ENCODE data around the gene PRAMEF18.
"Not testable (repeated sequence)": the region's sequence is repeated elsewhere in the genome, so short reads cannot be mapped to it uniquely, and the experiment has no call there.

Gene PRAMEF18

DNA sequence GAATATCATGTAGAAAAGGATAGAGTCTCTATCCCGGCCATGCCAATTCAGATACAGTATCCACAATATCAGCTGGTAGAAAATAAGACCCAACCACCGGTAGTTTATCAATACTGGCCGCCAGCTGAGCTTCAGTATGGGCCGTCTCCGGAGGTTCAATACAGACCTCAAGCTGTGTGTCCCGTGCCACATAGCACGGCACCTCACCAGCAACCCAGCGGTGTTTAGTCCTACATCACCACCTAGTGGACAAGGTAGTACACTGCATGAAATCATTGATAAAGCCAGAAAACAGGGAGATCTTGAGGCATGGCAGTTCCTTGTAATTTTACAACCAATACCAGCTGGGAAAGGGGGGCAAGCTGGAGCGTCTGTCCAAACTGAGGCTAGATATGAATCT, 17.2 kb downstream of the PRAMEF18 start:
- not testable (repeated sequence) for H3K79me1 ChIP-seq (ENCODE audit: low read depth, low read length); H3K27me3 ChIP-seq (ENCODE audit: control insufficient read depth in 3 of 3, insufficient read depth in 3 of 3, low read depth in 1 of 3, low read length in 3 of 3); H3K18ac ChIP-seq (ENCODE audit: low read length); H3K9me3 ChIP-seq (replicated peaks in 1 of 2; ENCODE audit: control insufficient read depth in 2 of 2, insufficient read depth in 1 of 2, low read depth in 1 of 2, low read length in 2 of 2); H3K23ac ChIP-seq (ENCODE audit: low read depth, low read length, poor library complexity); H3K4me3 ChIP-seq (ENCODE audit: low read length in 2 of 2); H3K14ac ChIP-seq (ENCODE audit: low read length); H3K4me2 ChIP-seq (ENCODE audit: insufficient read depth, low read length, poor library complexity, severe bottlenecking); H4K91ac ChIP-seq (ENCODE audit: low read depth, low read length, poor library complexity); H2AK5ac ChIP-seq (ENCODE audit: low read depth, low read length); H3K4ac ChIP-seq (ENCODE audit: low read length); H2BK120ac ChIP-seq (ENCODE audit: low read depth, low read length); H3K4me1 ChIP-seq (ENCODE audit: control insufficient read depth in 2 of 2, insufficient read depth in 1 of 2, low read depth in 1 of 2, low read length in 2 of 2); H4K8ac ChIP-seq (ENCODE audit: low read depth, low read length); H2BK5ac ChIP-seq (ENCODE audit: low read length); H2BK15ac ChIP-seq (ENCODE audit: low read length); DNase-seq (ENCODE audit: low spot score); H3K27ac ChIP-seq (replicated peaks; ENCODE audit: low read length); H2BK12ac ChIP-seq (ENCODE audit: low read length); H3K36me3 ChIP-seq (replicated peaks in 1 of 2; ENCODE audit: control insufficient read depth in 2 of 2, insufficient read depth in 2 of 2, low read length in 2 of 2); H3K9ac ChIP-seq (ENCODE audit: low read depth, low read length, poor library complexity); H2AFZ ChIP-seq (ENCODE audit: low read length)
- WGBS, 2 donors (ENCODE audit: extremely low coverage in 2 of 2, insufficient read length in 2 of 2, insufficient replicate concordance in 1 of 2), result no CpG with 5 or more reads among the region's 9 CpGs

DNA sequence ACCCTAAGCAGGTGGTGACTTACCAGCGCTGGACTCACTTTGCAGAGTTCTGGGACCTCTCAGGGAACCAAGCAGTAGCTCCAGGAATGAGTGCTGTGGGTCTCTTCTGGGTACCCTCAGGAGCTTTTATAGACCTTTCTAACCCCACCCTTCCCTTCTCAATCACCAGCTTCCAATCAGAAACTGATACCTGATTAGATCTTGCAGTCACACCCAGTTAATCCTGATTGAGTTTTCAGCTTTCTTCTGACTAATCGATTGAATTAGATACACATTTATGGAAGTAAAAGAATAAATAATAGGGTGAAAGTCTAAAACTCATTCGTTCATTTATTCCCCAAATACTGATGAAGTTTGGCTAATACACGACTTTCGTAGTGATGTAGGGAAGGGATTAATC, 24.6 kb downstream of the PRAMEF18 start, which contains the start of gene PRAMEF13:
Gene PRAMEF13, minus strand, starts transcription at position 101 of the 400 bp plus-strand sequence. CDS start 1,820 bp downstream, outside the sequence.
- H3K79me1 ChIP-seq (ENCODE audit: low read depth, low read length); H2BK15ac ChIP-seq (ENCODE audit: low read length); H2BK5ac ChIP-seq (ENCODE audit: low read length); H3K4me1 ChIP-seq (ENCODE audit: control insufficient read depth in 2 of 2, insufficient read depth in 1 of 2, low read depth in 1 of 2, low read length in 2 of 2); H3K36me3 ChIP-seq (replicated peaks in 1 of 2; ENCODE audit: control insufficient read depth in 2 of 2, insufficient read depth in 2 of 2, low read length in 2 of 2); H3K4ac ChIP-seq (ENCODE audit: low read length); H3K4me3 ChIP-seq (ENCODE audit: low read length in 2 of 2); H3K9me3 ChIP-seq (replicated peaks in 1 of 2; ENCODE audit: control insufficient read depth in 2 of 2, insufficient read depth in 1 of 2, low read depth in 1 of 2, low read length in 2 of 2); H3K14ac ChIP-seq (ENCODE audit: low read length); H2AK5ac ChIP-seq (ENCODE audit: low read depth, low read length); H3K27ac ChIP-seq (replicated peaks; ENCODE audit: low read length); H3K23ac ChIP-seq (ENCODE audit: low read depth, low read length, poor library complexity); H4K91ac ChIP-seq (ENCODE audit: low read depth, low read length, poor library complexity); H3K18ac ChIP-seq (ENCODE audit: low read length); H2BK120ac ChIP-seq (ENCODE audit: low read depth, low read length); H4K8ac ChIP-seq (ENCODE audit: low read depth, low read length); H2BK12ac ChIP-seq (ENCODE audit: low read length); H3K9ac ChIP-seq (ENCODE audit: low read depth, low read length, poor library complexity); H3K27me3 ChIP-seq (ENCODE audit: control insufficient read depth in 3 of 3, insufficient read depth in 3 of 3, low read depth in 1 of 3, low read length in 3 of 3); H3K4me2 ChIP-seq (ENCODE audit: insufficient read depth, low read length, poor library complexity, severe bottlenecking); H2AFZ ChIP-seq (ENCODE audit: low read length); DNase-seq (ENCODE audit: low spot score): not testable (repeated sequence)
- no CpG with 5 or more reads among the region's 5 CpGs for WGBS, 2 donors (ENCODE audit: extremely low coverage in 2 of 2, insufficient read length in 2 of 2, insufficient replicate concordance in 1 of 2)

All from neuronal stem cell (in vitro differentiated cells).